GM19455 (cell line): ENCODE results near the gene RYR2.
A peak's percentile ranks its signal among the peaks of the same experiment; 100 is the strongest.

Experiments used
- ATAC-seq: cut with Tn5 transposase; IDR thresholded peaks from one replicate; pipeline ENCODE4 v1.9.1; 2021; ENCODE audit not compliant: unreplicated experiment

The RYR2 gene

DNA sequence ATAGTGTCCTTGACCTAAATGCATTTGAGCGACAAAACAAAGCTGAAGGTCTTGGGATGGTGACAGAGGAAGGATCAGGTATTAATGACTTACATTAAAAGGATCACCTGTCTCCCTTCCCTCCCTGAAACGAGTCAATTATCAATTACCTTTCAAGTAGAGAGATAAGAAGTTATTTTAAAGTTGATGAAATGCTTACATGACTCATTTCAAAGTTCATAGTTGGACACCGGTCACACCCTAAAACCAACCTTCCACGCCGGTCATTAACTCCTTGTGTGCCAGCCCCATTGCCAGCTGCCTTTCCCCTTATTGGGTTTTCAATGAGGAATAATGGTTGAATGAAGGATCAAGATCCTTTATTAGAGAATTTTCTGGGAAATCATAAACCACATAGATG lies 719.0 kb downstream of the RYR2 start:
- no peak for ATAC-seq

DNA sequence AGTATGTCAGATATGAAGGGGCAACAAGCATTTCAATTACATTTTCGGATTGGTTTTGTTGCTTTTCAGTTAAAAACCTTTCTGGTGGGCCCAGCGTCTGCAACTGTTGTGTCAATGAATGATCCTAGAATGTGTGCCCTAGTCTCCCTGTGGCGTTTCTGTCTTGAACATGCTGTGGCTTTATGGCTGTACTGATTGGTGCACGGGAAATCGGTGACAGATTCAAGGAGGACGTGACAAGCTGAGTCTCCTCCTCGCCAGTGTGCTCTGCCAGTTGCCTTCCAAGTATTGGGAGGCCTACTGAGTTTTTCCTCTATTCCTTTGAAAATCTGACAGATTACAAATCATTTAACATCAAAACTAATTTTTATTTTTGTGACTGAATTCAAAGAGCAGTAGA lies 721.2 kb downstream of the RYR2 start:
- ATAC-seq = no peak

DNA sequence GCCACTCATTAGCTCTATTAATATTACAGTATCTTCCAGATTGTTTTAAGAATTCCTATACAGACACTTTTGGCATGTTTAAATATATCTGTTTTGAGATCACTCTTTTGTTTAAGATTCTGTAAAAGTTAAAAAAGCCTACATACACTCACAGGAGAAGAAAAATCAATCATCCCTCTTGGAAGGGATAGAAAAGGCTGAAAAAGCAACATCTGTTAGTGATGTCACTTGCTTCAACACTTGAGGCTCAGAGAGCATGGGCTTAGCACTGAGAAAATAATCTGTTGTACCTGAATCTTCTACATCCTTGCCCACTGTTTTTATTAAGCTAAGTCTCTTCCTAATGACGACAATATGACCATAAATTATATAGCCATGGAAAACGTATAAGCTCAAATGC lies 721.8 kb downstream of the RYR2 start:
- no peak for ATAC-seq

GRCh38 chr1:237769916-237770315 lies 727.9 kb downstream of the RYR2 start:
- no peak for ATAC-seq

DNA sequence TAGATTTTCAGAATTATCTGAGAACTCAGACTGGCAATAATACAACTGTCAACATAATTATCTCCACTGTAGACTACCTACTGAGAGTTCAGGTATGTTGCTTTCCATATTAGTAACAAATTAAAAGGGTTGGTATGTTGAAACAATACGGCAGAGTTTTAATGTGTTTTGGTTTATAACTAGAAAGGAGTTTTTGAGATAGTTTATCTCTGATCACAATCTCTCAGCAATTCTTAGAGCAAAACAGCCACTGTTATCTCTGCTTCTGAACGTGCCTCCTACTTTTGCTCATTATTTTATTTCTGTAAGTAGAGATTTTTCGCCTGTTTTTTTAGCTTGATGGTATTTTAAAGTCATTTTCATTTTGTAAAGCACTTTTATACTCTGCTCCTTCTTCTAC lies 730.0 kb downstream of the RYR2 start:
- no peak for ATAC-seq

DNA sequence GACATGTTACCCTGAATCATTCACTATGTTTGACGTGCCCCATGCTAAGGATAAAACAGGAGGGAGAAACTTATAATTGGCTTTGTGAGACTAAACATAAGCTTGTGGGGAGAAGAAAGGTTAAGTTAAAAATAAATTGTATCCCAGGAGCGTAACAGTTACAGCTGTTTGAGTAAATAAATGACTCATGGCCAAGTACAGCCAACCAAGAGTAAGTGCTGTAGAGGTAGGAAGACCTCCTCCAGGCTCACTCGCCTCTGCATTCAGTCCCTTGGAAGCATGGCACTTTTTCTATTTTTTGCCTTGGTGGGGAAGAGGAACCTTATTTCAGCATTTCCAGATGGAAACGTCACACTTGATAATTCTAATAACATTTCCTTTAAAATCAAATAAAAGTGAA lies 732.3 kb downstream of the RYR2 start:
- ATAC-seq = no peak

DNA sequence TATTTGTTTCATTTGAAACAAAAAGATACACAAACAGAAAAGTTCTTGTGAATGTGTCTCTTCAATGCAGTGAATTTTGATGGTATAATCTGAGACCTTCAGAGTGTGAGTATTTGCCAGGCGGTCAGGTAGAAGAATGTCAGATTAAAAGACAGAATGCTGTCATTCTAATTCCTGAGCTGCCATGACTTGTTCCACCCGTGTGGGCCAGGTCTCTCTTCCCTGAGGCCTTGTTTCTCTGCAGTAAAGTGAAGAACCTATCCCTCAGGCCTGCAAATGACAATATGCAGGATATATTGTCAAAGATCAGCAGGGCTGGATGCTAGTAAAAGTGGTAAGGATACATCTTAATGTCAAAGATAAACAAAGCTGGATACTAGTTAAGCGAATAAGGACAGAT lies 737.4 kb downstream of the RYR2 start:
- no peak for ATAC-seq

- ATAC-seq = no peak
Observed at GRCh38 chr1:237786066-237786719, 744.2 kb downstream of the RYR2 start.

- no peak for ATAC-seq
Observed at GRCh38 chr1:237788069-237788468, 746.1 kb downstream of the RYR2 start.

DNA sequence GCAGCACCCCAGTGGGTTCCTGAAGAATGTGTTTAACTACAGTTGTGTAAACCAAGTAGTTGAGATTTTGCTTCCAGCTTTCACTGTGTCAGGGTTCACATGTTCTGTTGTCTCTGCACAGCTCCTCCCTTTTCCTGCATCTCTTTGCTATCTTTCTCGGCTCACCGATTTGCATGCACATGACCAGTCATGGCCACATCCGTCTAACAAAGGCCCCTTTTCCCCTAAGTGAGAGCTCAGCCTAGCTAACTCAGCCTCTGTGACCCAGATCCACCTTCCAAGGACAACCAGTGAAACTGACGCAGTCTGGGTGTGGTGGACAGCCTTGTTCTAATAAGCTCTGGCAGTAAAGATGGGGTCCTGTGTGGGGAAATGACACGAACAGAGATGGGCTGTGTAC lies 747.6 kb downstream of the RYR2 start:
- no peak for ATAC-seq

DNA sequence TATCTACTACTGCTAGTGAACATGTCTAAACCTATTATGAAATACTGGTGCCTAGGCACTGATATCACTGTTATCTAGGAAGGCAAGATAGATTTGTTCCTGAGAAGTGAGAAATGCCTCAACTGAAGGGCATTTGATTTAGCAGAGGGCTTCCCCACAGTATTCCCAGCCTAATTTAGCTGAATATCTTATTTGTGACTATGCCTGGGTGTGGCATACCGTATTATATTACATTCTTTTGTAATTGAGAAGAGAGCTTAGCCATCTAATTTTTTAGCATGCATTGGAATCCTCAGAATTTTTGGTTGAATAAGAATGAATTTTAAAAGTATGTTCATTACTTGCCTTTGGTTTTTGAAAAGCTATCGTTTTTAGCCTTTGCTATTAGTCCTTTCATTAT lies 749.6 kb downstream of the RYR2 start:
- no peak for ATAC-seq

GRCh38 chr1:237792149-237792548 lies 750.2 kb downstream of the RYR2 start:
- no peak for ATAC-seq

- ATAC-seq = no peak
Observed at GRCh38 chr1:237792726-237793125, 750.7 kb downstream of the RYR2 start.

GRCh38 chr1:237794071-237794470 lies 752.1 kb downstream of the RYR2 start:
- ATAC-seq = no peak

DNA sequence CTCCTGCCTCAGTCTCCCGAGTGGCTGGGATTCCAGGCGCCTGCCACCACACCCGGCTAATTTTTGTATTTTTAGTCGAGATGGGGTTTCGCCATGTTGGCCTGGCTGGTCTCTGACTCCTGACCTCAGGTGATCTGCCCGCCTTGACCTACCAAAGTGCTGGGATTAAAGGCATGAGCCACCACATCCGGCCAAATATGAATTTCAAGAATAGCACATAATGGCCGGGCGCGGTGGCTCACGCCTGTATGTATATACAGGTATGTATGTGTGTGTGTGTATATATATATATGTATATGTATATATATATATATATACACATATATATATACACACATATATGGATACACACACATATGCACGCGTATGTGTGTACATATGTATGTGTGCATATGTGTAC lies 753.6 kb downstream of the RYR2 start:
- no peak for ATAC-seq

DNA sequence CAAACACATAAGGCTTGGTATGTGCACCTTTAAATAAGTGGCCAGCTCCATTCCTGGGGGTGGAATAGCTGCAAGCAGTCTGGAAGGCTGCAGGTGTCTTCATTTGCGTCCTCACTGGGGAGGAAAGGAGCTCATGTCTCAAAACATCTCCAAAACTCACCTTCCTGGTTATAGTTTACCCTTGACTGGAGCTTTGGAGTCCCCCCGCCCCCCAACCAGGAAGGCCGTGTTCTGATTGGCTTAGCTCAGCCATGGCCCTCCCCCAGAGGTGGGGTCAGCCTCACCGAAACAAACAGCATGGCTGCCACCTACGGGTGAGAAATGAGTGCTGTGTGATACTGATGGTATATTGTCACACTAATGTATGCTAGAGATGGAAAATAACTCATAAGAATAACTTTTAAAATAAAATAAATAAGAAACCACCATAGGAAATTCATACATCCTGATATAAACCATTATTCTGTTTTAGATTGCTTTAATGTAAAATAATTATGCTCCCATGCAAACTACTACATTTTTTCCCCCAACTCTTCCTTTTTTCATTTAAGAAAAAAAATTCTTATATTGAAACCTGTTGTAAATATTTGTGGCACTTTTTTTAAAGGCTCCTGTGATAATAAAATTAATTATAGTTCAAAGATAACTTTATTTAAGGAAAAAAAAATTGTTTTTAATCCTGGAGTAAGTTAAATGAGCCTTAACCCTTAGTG lies 757.9 kb downstream of the RYR2 start:
- peak; percentile 71 for ATAC-seq

DNA sequence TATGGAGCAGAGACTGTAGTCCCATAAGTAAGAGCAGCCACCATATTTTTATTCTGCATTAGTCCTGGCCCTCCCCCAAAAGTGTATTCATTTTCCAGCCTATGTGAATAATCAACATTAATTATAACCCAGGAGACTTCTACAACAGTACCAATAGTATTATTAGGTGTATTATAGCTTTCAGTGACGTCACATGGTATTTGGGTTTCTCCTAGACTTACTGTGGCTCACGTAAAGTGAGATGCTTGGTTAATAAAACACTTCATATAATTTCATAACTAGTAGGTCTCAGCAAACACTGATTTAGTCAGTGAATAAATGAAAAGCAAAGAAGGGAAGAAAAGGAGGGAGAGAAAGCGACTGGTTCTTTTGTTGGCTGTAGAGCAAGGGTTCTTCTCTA lies 762.5 kb downstream of the RYR2 start:
- ATAC-seq = no peak

DNA sequence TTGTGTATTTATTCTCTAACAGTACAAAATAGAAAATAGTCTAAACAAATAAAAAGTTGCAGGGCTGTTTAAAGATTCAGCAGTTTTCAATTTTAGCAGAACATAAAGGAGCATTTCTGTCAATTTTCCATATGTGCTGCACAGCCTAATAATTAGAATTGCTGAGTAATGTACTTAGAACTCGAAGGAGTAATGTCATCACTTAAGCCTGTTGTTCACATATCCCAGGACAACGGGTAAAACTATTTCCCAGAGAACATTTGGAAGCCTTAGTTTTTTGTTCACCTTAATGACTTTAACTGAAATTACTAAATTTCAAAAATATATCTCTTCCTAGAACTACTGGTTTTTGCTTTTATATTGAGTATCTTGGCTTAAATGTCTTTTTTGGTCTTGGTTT lies 767.1 kb downstream of the RYR2 start:
- no peak for ATAC-seq

DNA sequence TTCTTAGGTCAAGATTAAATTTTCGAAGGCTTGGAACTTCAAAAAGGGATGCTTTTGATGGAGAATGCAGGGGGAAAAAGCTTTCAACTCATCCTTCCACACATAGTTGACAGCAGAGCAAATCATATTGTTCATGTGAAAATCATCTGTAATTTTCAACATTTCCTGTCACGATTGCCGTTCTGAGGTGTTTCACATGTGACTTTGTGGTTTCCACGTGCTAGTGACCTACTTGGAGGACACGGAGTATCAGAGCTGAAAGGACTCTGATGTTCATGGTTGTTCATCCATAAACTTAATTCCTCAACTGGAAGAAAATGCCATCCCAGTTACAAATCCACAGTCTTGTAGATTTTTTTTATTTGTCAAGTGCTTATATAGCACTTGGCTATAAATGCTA lies 769.6 kb downstream of the RYR2 start:
- no peak for ATAC-seq

- ATAC-seq = no peak
Observed at GRCh38 chr1:237812061-237812460, 770.1 kb downstream of the RYR2 start.

- ATAC-seq = no peak
Observed at GRCh38 chr1:237814319-237814924, 772.4 kb downstream of the RYR2 start.

GRCh38 chr1:237817277-237817676 lies 775.3 kb downstream of the RYR2 start:
- ATAC-seq = no peak
